Glutamatergic neuron (in vitro differentiated cells): Measurements from ENCODE around the gene CRYGS. TPM values are rescaled to one million over a fixed set of nuclear protein-coding genes. Genes with fewer than 3 reads are reported as not detected.
"Not testable (repeated sequence)": the region's sequence is repeated elsewhere in the genome, so short reads cannot be mapped to it uniquely, and the experiment has no call there.

Source experiments
- DNase-seq: peaks from one replicate; pipeline ENCODE4 v3.0.0; 2022
- H3K27ac Mint-ChIP-seq: one replicate; pipeline ENCODE4 v1.8.0; 2020; ENCODE audit warnings: mild to moderate bottlenecking, mixed read lengths, inconsistent platforms; ENCODE audit not compliant: unreplicated experiment
- H3K27me3 Mint-ChIP-seq: one replicate; pipeline ENCODE4 v1.8.0; 2020; ENCODE audit warnings: mild to moderate bottlenecking, moderate library complexity, mixed read lengths, inconsistent platforms; ENCODE audit not compliant: unreplicated experiment
- H3K36me3 Mint-ChIP-seq: one replicate; pipeline ENCODE4 v1.8.0; 2020; ENCODE audit warnings: mild to moderate bottlenecking, mixed read lengths, inconsistent platforms; ENCODE audit not compliant: unreplicated experiment
- H3K4me1 Mint-ChIP-seq: one replicate; pipeline ENCODE4 v1.8.0; 2020; ENCODE audit warnings: mild to moderate bottlenecking, low read depth, mixed read lengths, inconsistent platforms; ENCODE audit not compliant: unreplicated experiment
- H3K4me3 Mint-ChIP-seq: one replicate; pipeline ENCODE4 v1.8.0; 2020; ENCODE audit warnings: mild to moderate bottlenecking, mixed read lengths, inconsistent platforms; ENCODE audit not compliant: unreplicated experiment
- H3K9me3 Mint-ChIP-seq: one replicate; pipeline ENCODE4 v1.8.0; 2020; ENCODE audit warnings: mild to moderate bottlenecking, moderate library complexity, mixed read lengths, inconsistent platforms; ENCODE audit not compliant: unreplicated experiment
- CTCF ChIP-seq: fragments of 200-600 bp; sonication (generic); IDR thresholded peaks from one replicate; pipeline ENCODE4 v1.5.0; 2021; ENCODE audit not compliant: partially characterized antibody, unreplicated experiment
- total RNA-seq: library from RNA; stranded (reverse); fragmentation: NEBNext Ultra II Directional; extraction: Animal tissue kit (Norgen Biotek cat#: 25700); gene quantifications from one replicate; pipeline ENCODE4 v1.2.1, GENCODE V29; 2021; ENCODE audit not compliant: unreplicated experiment

The CRYGS gene
- total RNA-seq, 1 donor from 2014 or later: 3.7 TPM

DNA sequence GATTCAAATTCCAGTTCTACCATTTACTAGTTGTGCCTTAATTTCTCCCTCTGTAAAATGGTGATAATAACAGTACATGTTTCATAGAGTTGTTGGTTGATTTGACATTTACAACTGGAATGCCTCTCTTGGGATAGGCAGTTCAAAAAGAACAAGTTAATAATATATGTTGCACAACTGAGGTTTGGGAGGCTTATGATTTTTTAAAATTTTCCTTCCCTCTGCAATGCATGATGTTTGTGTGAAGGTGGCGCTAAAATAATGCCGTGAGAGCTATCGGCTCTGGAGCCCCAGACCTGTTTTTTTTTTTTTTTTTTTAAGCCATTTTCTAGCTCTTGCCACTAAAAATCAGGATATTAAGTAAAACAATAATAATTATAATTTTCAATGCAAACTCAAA lies 44.9 kb upstream of the CRYGS start:
- Mint-ChIP-seq H3K4me1 (no peaks in the 10 kb centered on the region), H3K27ac (no peak overlapping the region), H3K36me3 (peaks cover 9% of the 10 kb centered on the region), H3K4me3 (no peak overlapping the region), H3K9me3 (no peaks in the 10 kb centered on the region), H3K27me3 (no peaks in the 10 kb centered on the region)
- no peak for TF ChIP-seq CTCF
- no peak for DNase-seq

- no peak for DNase-seq
- no peak for TF ChIP-seq CTCF
- no peak overlapping the region for H3K27ac Mint-ChIP-seq
- no peak overlapping the region for H3K4me3 Mint-ChIP-seq
- no peaks in the 10 kb centered on the region for H3K9me3 Mint-ChIP-seq
- no peaks in the 10 kb centered on the region for H3K4me1 Mint-ChIP-seq
- peaks cover 9% of the 10 kb centered on the region for H3K36me3 Mint-ChIP-seq
- no peaks in the 10 kb centered on the region for H3K27me3 Mint-ChIP-seq
These were observed 44.5 kb upstream of the CRYGS start for GRCh38 chr3:186588632-186589031.

GRCh38 chr3:186587183-186587582 lies 43.0 kb upstream of the CRYGS start:
- Mint-ChIP-seq H3K9me3 (no peaks in the 10 kb centered on the region), H3K36me3 (peaks cover 9% of the 10 kb centered on the region)
- no peak for TF ChIP-seq CTCF

DNA sequence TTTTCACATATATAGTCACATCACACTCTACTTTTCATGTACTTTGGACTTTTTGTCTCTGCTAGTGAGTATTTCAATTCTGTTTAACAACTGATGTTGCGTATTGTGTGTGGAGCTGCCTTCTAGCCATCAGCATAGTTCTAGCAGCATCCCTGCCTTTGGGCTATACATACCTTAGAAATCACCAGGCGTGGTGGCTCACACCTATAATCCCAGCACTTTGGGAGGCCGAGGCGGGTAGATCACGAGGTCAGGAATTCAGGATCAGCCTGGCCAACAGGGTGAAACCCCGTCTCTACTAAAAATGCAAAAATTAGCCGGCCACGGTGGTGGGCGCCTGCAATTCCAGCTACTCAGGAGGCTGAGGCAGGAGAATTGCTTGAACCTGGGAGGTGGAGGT lies 42.1 kb upstream of the CRYGS start:
- H3K4me3 Mint-ChIP-seq, H3K36me3 Mint-ChIP-seq, DNase-seq, H3K27ac Mint-ChIP-seq, H3K4me1 Mint-ChIP-seq, H3K27me3 Mint-ChIP-seq, H3K9me3 Mint-ChIP-seq: not testable (repeated sequence)

More at GRCh38 chr3:186587183-186587582, 43.0 kb upstream of the CRYGS start:
- Mint-ChIP-seq H3K4me3 (no peak overlapping the region), H3K27ac (no peak overlapping the region), H3K27me3 (no peaks in the 10 kb centered on the region), H3K4me1 (no peaks in the 10 kb centered on the region)
- no peak for DNase-seq

DNA sequence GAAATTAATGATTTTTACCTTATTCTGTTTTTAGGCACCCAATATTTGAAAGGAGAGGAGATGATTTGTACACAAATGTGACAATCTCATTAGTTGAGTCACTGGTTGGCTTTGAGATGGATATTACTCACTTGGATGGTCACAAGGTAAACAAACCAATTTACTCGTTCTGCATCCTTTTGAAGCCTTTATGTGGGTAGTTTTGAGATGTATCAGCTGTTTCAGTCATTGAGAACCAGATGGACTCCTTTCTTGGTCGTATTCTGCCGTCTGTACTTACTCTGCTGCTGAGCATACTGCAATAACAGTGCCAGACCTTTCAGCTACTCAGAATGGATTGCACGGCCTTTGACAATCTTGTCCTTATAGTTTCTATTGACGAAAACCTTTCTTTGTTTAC lies 39.7 kb upstream of the CRYGS start:
- DNase-seq: no peak
- Mint-ChIP-seq H3K27me3 (no peaks in the 10 kb centered on the region), H3K27ac (no peak overlapping the region), H3K9me3 (no peaks in the 10 kb centered on the region), H3K4me1 (no peaks in the 10 kb centered on the region), H3K4me3 (no peak overlapping the region), H3K36me3 (peaks cover 9% of the 10 kb centered on the region)
- no peak for TF ChIP-seq CTCF

GRCh38 chr3:186582541-186582940 lies 38.4 kb upstream of the CRYGS start:
- no peak for TF ChIP-seq CTCF
- Mint-ChIP-seq H3K9me3 (no peaks in the 10 kb centered on the region), H3K27ac (no peak overlapping the region), H3K36me3 (peaks cover 9% of the 10 kb centered on the region), H3K4me1 (no peaks in the 10 kb centered on the region), H3K27me3 (no peaks in the 10 kb centered on the region), H3K4me3 (no peak overlapping the region)
- DNase-seq: no peak
